H1 (cell line): ENCODE data around the gene CMIP. TPM values are rescaled to one million over a fixed set of nuclear protein-coding genes. Genes with fewer than 3 reads are reported as not detected.

ENCODE experiments used
- CBX8 ChIP-seq: fragments of 300-800, 300-1000 bp; sonication (generic); IDR thresholded peaks from 2 replicates; pipeline ENCODE4 v1.7.1; 2016; ENCODE audit warnings: low read depth, low read length, borderline replicate concordance
- CHD2 ChIP-seq: IDR thresholded peaks from 2 replicates; pipeline ENCODE4 v1.6.1; 2012; ENCODE audit warnings: low read length, improper control_type of control experiment
- EGR1 ChIP-seq: IDR thresholded peaks from 2 replicates; pipeline ENCODE4 v1.6.1; 2011; ENCODE audit warnings: low read depth, low read length, borderline replicate concordance
- FOSL1 ChIP-seq: IDR thresholded peaks from 2 replicates; pipeline ENCODE4 v1.6.1; 2011; ENCODE audit warnings: mild to moderate bottlenecking, low read depth, low read length, moderate library complexity; ENCODE audit not compliant: insufficient read depth
- GTF2F1 ChIP-seq: IDR thresholded peaks from 2 replicates; pipeline ENCODE4 v1.6.1; 2012; ENCODE audit warnings: low read depth, low read length, improper control_type of control experiment, borderline replicate concordance
- POU5F1 ChIP-seq: IDR thresholded peaks from 2 replicates; pipeline ENCODE4 v1.6.1; 2011; ENCODE audit warnings: low read depth, mild to moderate bottlenecking, low read length, moderate library complexity
- RAD21 ChIP-seq, 2 experiments: IDR thresholded peaks in 1 of 2; conservative IDR thresholded peaks in 1 of 2; 2 replicates each; pipeline ENCODE4 v1.6.1; 2011; ENCODE audit warnings: low read depth in 2 of 2, low read length in 2 of 2, improper control_type of control experiment in 1 of 2, inconsistent platforms in 1 of 2, mild to moderate bottlenecking in 1 of 2, moderate library complexity in 1 of 2
- SRF ChIP-seq: IDR thresholded peaks from 2 replicates; pipeline ENCODE4 v1.6.1; 2011; ENCODE audit warnings: mild to moderate bottlenecking, low read depth, low read length, moderate library complexity
- TAF7 ChIP-seq: optimal IDR thresholded peaks from 2 replicates; pipeline ENCODE3; 2011; ENCODE audit warnings: low read depth, mild to moderate bottlenecking, inconsistent platforms, low read length, moderate library complexity, borderline replicate concordance
- TCF12 ChIP-seq: IDR thresholded peaks from 2 replicates; pipeline ENCODE4 v1.6.1; 2011; ENCODE audit warnings: low read depth, mild to moderate bottlenecking, low read length
- TEAD4 ChIP-seq: IDR thresholded peaks from 2 replicates; pipeline ENCODE4 v1.6.1; 2012; ENCODE audit warnings: low read depth, low read length, inconsistent platforms, mixed read lengths
- polyA plus RNA-seq, 7 experiments: library from polyadenylated mRNA; depleted of rRNA in 3 of 7; stranded (reverse) in 5 of 7; unstranded in 2 of 7; fragments of >200 nt in 5 of 7; fragments of 200-250 nt in 2 of 7; gene quantifications; 1 replicate in 5 of 7; 2 replicates in 1 of 7; 4 replicates in 1 of 7; pipeline versions ENCODE4 v1.2.1 to v1.2.3, GENCODE V29; 2011 to 2013; ENCODE audit warnings: missing spikeins in 2 of 7, mixed read lengths in 2 of 7
- total RNA-seq: library from RNA; stranded (reverse); fragmentation: NEBNext Ultra II Directional; extraction: Animal tissue kit (Norgen Biotek cat#: 25700); gene quantifications from 2 replicates; pipeline ENCODE4 v1.2.1, GENCODE V29; 2021
- TF ChIP-seq, protein P1 (sequence below): fragments of 300-600 bp; sonication (generic); IDR thresholded peaks from 2 replicates; pipeline ENCODE4 v1.7.1; 2012; ENCODE audit warnings: low read length, moderate library complexity, mild to moderate bottlenecking, inconsistent platforms; ENCODE audit not compliant: insufficient replicate concordance

CMIP gene
- total and polyA plus RNA-seq, 2 of the 8 experiments (the other 6 are each of a cell fraction or from before 2014, with no cell fraction given): 7.9 to 53.2 TPM

DNA sequence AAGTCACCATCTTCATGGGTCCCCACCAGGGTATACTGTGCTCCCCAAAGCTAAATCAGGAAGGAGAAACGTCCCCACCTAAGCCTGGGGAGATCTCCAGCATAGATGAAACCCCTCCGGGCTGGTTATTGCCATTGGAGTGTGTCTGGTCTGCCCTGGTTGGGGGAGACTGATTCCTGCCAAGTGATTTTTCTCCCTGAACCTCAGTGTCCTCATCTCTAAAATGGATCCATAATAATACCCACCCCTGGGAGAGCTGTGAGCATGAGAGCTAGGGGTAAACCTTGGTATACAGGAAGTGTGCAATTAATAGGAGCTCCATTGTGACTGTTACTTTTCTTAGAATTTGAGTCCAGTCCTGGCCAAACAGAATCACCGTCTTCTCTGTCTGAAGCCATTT, 111.1 kb downstream of the CMIP start (continued):
- TF ChIP-seq, protein P1, sequence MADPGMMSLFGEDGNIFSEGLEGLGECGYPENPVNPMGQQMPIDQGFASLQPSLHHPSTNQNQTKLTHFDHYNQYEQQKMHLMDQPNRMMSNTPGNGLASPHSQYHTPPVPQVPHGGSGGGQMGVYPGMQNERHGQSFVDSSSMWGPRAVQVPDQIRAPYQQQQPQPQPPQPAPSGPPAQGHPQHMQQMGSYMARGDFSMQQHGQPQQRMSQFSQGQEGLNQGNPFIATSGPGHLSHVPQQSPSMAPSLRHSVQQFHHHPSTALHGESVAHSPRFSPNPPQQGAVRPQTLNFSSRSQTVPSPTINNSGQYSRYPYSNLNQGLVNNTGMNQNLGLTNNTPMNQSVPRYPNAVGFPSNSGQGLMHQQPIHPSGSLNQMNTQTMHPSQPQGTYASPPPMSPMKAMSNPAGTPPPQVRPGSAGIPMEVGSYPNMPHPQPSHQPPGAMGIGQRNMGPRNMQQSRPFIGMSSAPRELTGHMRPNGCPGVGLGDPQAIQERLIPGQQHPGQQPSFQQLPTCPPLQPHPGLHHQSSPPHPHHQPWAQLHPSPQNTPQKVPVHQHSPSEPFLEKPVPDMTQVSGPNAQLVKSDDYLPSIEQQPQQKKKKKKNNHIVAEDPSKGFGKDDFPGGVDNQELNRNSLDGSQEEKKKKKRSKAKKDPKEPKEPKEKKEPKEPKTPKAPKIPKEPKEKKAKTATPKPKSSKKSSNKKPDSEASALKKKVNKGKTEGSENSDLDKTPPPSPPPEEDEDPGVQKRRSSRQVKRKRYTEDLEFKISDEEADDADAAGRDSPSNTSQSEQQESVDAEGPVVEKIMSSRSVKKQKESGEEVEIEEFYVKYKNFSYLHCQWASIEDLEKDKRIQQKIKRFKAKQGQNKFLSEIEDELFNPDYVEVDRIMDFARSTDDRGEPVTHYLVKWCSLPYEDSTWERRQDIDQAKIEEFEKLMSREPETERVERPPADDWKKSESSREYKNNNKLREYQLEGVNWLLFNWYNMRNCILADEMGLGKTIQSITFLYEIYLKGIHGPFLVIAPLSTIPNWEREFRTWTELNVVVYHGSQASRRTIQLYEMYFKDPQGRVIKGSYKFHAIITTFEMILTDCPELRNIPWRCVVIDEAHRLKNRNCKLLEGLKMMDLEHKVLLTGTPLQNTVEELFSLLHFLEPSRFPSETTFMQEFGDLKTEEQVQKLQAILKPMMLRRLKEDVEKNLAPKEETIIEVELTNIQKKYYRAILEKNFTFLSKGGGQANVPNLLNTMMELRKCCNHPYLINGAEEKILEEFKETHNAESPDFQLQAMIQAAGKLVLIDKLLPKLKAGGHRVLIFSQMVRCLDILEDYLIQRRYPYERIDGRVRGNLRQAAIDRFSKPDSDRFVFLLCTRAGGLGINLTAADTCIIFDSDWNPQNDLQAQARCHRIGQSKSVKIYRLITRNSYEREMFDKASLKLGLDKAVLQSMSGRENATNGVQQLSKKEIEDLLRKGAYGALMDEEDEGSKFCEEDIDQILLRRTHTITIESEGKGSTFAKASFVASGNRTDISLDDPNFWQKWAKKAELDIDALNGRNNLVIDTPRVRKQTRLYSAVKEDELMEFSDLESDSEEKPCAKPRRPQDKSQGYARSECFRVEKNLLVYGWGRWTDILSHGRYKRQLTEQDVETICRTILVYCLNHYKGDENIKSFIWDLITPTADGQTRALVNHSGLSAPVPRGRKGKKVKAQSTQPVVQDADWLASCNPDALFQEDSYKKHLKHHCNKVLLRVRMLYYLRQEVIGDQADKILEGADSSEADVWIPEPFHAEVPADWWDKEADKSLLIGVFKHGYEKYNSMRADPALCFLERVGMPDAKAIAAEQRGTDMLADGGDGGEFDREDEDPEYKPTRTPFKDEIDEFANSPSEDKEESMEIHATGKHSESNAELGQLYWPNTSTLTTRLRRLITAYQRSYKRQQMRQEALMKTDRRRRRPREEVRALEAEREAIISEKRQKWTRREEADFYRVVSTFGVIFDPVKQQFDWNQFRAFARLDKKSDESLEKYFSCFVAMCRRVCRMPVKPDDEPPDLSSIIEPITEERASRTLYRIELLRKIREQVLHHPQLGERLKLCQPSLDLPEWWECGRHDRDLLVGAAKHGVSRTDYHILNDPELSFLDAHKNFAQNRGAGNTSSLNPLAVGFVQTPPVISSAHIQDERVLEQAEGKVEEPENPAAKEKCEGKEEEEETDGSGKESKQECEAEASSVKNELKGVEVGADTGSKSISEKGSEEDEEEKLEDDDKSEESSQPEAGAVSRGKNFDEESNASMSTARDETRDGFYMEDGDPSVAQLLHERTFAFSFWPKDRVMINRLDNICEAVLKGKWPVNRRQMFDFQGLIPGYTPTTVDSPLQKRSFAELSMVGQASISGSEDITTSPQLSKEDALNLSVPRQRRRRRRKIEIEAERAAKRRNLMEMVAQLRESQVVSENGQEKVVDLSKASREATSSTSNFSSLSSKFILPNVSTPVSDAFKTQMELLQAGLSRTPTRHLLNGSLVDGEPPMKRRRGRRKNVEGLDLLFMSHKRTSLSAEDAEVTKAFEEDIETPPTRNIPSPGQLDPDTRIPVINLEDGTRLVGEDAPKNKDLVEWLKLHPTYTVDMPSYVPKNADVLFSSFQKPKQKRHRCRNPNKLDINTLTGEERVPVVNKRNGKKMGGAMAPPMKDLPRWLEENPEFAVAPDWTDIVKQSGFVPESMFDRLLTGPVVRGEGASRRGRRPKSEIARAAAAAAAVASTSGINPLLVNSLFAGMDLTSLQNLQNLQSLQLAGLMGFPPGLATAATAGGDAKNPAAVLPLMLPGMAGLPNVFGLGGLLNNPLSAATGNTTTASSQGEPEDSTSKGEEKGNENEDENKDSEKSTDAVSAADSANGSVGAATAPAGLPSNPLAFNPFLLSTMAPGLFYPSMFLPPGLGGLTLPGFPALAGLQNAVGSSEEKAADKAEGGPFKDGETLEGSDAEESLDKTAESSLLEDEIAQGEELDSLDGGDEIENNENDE: no peak
- TF ChIP-seq CBX8 (no peak), GTF2F1 (no peak), SRF (no peak), EGR1 (no peak), RAD21 (IDR thresholded peaks at IDR 0.05 in 1 of 2, conservative IDR thresholded peaks at IDR 0.05 in 1 of 2; ENCODE audit: low read depth in 2 of 2, low read length in 2 of 2) (no peak), FOSL1 (no peak), TCF12 (no peak), POU5F1 (no peak), TAF7 (no peak), CHD2 (no peak), TEAD4 (no peak)
